H1 (cell line): Measurements from ENCODE around the gene PRICKLE3. TPM values are rescaled to one million over a fixed set of nuclear protein-coding genes. Genes with fewer than 3 reads are reported as not detected.

Experiments
- CTCF ChIA-PET: fragments of 300-600 bp; sonication (Branson Sonifier 250); formaldehyde crosslinking; loops from one replicate; lab custom pipeline; 2021; ENCODE audit not compliant: partially characterized antibody; lab: Charles Lee
- POLR2A ChIA-PET: fragments of 300-600 bp; sonication (Branson Sonifier 250); formaldehyde crosslinking; loops from one replicate; lab custom pipeline; 2021; ENCODE audit warnings: inconsistent platforms; ENCODE audit not compliant: partially characterized antibody; lab: Charles Lee
- DNase-seq, 2 experiments: peaks; one replicate each; pipeline versions ENCODE4 v3.0.0 to v3.0.0-alpha.2; 2010 to 2022; ENCODE audit warnings: low spot score in 2 of 2, low read depth in 1 of 2, mixed read lengths in 1 of 2
- FAIRE-seq: peaks from 2 replicates; lab custom pipeline; 2011; peaks lifted over from hg19 to GRCh38; lab: Jason Lieb, UNC
- H2AFZ ChIP-seq: 2 replicates; pipeline ENCODE4 v1.8.1; 2012; ENCODE audit warnings: low read length, inconsistent platforms
- H2AK5ac ChIP-seq: 2 replicates; pipeline ENCODE4 v1.6.1; 2013; ENCODE audit warnings: low read depth, low read length
- H2BK120ac ChIP-seq: replicated peaks from 2 replicates; pipeline ENCODE3; 2013; ENCODE audit warnings: low read depth, low read length, inconsistent platforms
- H2BK12ac ChIP-seq: 2 replicates; pipeline ENCODE4 v1.6.1; 2013; ENCODE audit warnings: low read depth, low read length
- H2BK15ac ChIP-seq: 2 replicates; pipeline ENCODE4 v1.6.1; 2013; ENCODE audit warnings: low read length
- H2BK20ac ChIP-seq: 2 replicates; pipeline ENCODE4 v1.6.1; 2013; ENCODE audit warnings: low read length
- H2BK5ac ChIP-seq: 2 replicates; pipeline ENCODE4 v1.6.1; 2013; ENCODE audit warnings: low read depth, low read length
- H3K14ac ChIP-seq: 2 replicates; pipeline ENCODE4 v1.6.1; 2013; ENCODE audit warnings: inconsistent platforms; ENCODE audit not compliant: insufficient read length
- H3K18ac ChIP-seq: 2 replicates; pipeline ENCODE4 v1.6.1; 2013; ENCODE audit warnings: low read length; ENCODE audit errors: extremely low read depth
- H3K23ac ChIP-seq: 2 replicates; pipeline ENCODE4 v1.6.1; 2013; ENCODE audit warnings: inconsistent platforms; ENCODE audit not compliant: insufficient read length
- H3K23me2 ChIP-seq: 2 replicates; pipeline ENCODE4 v1.6.1; 2013; ENCODE audit warnings: low read depth, low read length
- H3K27ac ChIP-seq: 2 replicates; pipeline ENCODE4 v1.6.1; 2011; ENCODE audit warnings: low read depth, low read length, inconsistent platforms
- H3K27me3 ChIP-seq, 4 experiments: replicated peaks in 1 of 4; 1 replicate in 1 of 4; 2 replicates in 3 of 4; pipeline versions ENCODE4 v1.6.1 to v1.8.1; 2011 to 2013; ENCODE audit warnings: low read length in 3 of 4, mild to moderate bottlenecking in 3 of 4, inconsistent platforms in 2 of 4, mixed read lengths in 2 of 4, moderate library complexity in 1 of 4; ENCODE audit not compliant: control insufficient read depth in 3 of 4, insufficient read depth in 3 of 4; ENCODE audit errors: extremely low read depth in 1 of 4
- H3K36me3 ChIP-seq, 4 experiments: 2 replicates each; pipeline versions ENCODE4 v1.6.1 to v1.8.1; 2011 to 2013; ENCODE audit warnings: mild to moderate bottlenecking in 4 of 4, low read length in 3 of 4, moderate library complexity in 2 of 4, control low read depth in 1 of 4, inconsistent platforms in 1 of 4; ENCODE audit not compliant: insufficient read depth in 4 of 4, control insufficient read depth in 2 of 4
- H3K4ac ChIP-seq: replicated peaks from 2 replicates; pipeline ENCODE3; 2013; ENCODE audit warnings: low read length, low read depth, mixed read lengths, inconsistent platforms; ENCODE audit not compliant: insufficient read length
- H3K4me1 ChIP-seq, 4 experiments: replicated peaks in 1 of 4; 1 replicate in 1 of 4; 2 replicates in 3 of 4; pipeline versions ENCODE4 v1.6.1 to v1.8.1; 2011 to 2013; ENCODE audit warnings: low read length in 3 of 4, inconsistent platforms in 2 of 4, mixed read lengths in 1 of 4; ENCODE audit not compliant: insufficient read depth in 4 of 4, control insufficient read depth in 3 of 4
- H3K4me2 ChIP-seq, 2 experiments: 2 replicates each; pipeline versions ENCODE4 v1.6.1 to v1.8.1; 2011 to 2013; ENCODE audit warnings: low read depth in 2 of 2, low read length in 2 of 2, control low read depth in 1 of 2, inconsistent platforms in 1 of 2, mild to moderate bottlenecking in 1 of 2; ENCODE audit not compliant: insufficient read depth in 1 of 2
- H3K4me3 ChIP-seq, 4 experiments: fragments of 200-600, 300-600 bp in 1 of 4; sonication (generic), shearing (Covaris generic), sonication (Bioruptor Twin) in 1 of 4; 2 replicates each; pipeline versions ENCODE4 v1.5.1 to v1.8.1; 2011 to 2016; ENCODE audit warnings: low read length in 4 of 4, low read depth in 3 of 4, control low read depth in 2 of 4, inconsistent platforms in 2 of 4, mild to moderate bottlenecking in 2 of 4, mixed read lengths in 1 of 4, moderate library complexity in 1 of 4; ENCODE audit not compliant: insufficient read depth in 2 of 4; ENCODE audit errors: extremely low read depth in 1 of 4
- H3K56ac ChIP-seq: replicated peaks from 2 replicates; pipeline ENCODE3; 2013; ENCODE audit warnings: low read depth, mild to moderate bottlenecking, mixed read lengths, low read length, inconsistent platforms; ENCODE audit not compliant: insufficient read length
- H3K79me1 ChIP-seq: 2 replicates; pipeline ENCODE4 v1.6.1; 2013; ENCODE audit warnings: low read depth, low read length, control low read depth
- H3K79me2 ChIP-seq, 2 experiments: 2 replicates each; pipeline versions ENCODE4 v1.6.1 to v1.8.1; 2012 to 2013; ENCODE audit warnings: low read length in 2 of 2, mild to moderate bottlenecking in 2 of 2, inconsistent platforms in 1 of 2; ENCODE audit not compliant: insufficient read depth in 2 of 2, control insufficient read depth in 1 of 2
- H3K9ac ChIP-seq, 4 experiments: replicated peaks in 1 of 4; 1 replicate in 1 of 4; 2 replicates in 3 of 4; pipeline versions ENCODE4 v1.6.1 to v1.8.1; 2011 to 2013; ENCODE audit warnings: low read depth in 3 of 4, low read length in 3 of 4, control low read depth in 2 of 4, mild to moderate bottlenecking in 2 of 4, moderate library complexity in 2 of 4, inconsistent platforms in 1 of 4; ENCODE audit errors: extremely low read depth in 1 of 4
- H3K9me3 ChIP-seq, 2 experiments: 2 replicates each; pipeline versions ENCODE4 v1.6.1 to v1.8.1; 2012 to 2013; ENCODE audit warnings: mild to moderate bottlenecking in 2 of 2, moderate library complexity in 2 of 2, control low read depth in 1 of 2, inconsistent platforms in 1 of 2, low read depth in 1 of 2, low read length in 1 of 2, mixed read lengths in 1 of 2; ENCODE audit not compliant: insufficient read depth in 2 of 2
- H4K20me1 ChIP-seq, 2 experiments: replicated peaks in 1 of 2; 2 replicates each; pipeline versions ENCODE3 to v1.8.1; 2011 to 2013; ENCODE audit warnings: inconsistent platforms in 2 of 2, low read length in 2 of 2, mild to moderate bottlenecking in 1 of 2; ENCODE audit not compliant: insufficient read depth in 2 of 2, control insufficient read depth in 1 of 2
- H4K5ac ChIP-seq: 2 replicates; pipeline ENCODE4 v1.6.1; 2013; ENCODE audit warnings: low read length, low read depth, mixed read lengths, inconsistent platforms; ENCODE audit not compliant: insufficient read length
- H4K8ac ChIP-seq: 2 replicates; pipeline ENCODE4 v1.8.0; 2013; ENCODE audit warnings: mild to moderate bottlenecking, moderate library complexity, low read length, inconsistent platforms; ENCODE audit not compliant: insufficient read depth; ENCODE audit errors: extremely low read depth
- H4K91ac ChIP-seq: replicated peaks from 2 replicates; pipeline ENCODE3; 2013; ENCODE audit warnings: low read length, mixed read lengths, inconsistent platforms; ENCODE audit not compliant: insufficient read length
- CTBP2 ChIP-seq: IDR thresholded peaks from 2 replicates; pipeline ENCODE4 v1.7.0; 2011; ENCODE audit warnings: borderline replicate concordance, mild to moderate bottlenecking, moderate library complexity, mixed read lengths, low read length; ENCODE audit not compliant: insufficient read depth, insufficient read length
- CTCF ChIP-seq, 3 experiments: IDR thresholded peaks; 1 replicate in 2 of 3; 2 replicates in 1 of 3; pipeline versions ENCODE4 v1.5.1 to v1.6.1; 2011; ENCODE audit warnings: low read length in 3 of 3, mild to moderate bottlenecking in 3 of 3, inconsistent platforms in 2 of 3, low read depth in 1 of 3, moderate library complexity in 1 of 3; ENCODE audit not compliant: insufficient read depth in 1 of 3; ENCODE audit errors: control extremely low read depth in 1 of 3
- JUND ChIP-seq: IDR thresholded peaks from 2 replicates; pipeline ENCODE4 v1.6.1; 2011; ENCODE audit warnings: mild to moderate bottlenecking, improper control_type of control experiment, low read length
- RAD21 ChIP-seq, 2 experiments: IDR thresholded peaks in 1 of 2; conservative IDR thresholded peaks in 1 of 2; 2 replicates each; pipeline ENCODE4 v1.6.1; 2011; ENCODE audit warnings: low read depth in 2 of 2, low read length in 2 of 2, improper control_type of control experiment in 1 of 2, inconsistent platforms in 1 of 2, mild to moderate bottlenecking in 1 of 2, moderate library complexity in 1 of 2
- WGBS, 2 experiments: shearing (Covaris generic) in 1 of 2; methylation state at CpG; one replicate each; pipeline versions ENCODE4 v1.1.6 to v1.1.7; 2013 to 2015; ENCODE audit warnings: low lambda C conversion rate in 2 of 2, mixed read lengths in 2 of 2, inconsistent platforms in 1 of 2, low coverage in 1 of 2, missing lambda C conversion rate in 1 of 2; ENCODE audit not compliant: insufficient replicate concordance in 2 of 2, insufficient coverage in 1 of 2, insufficient read length in 1 of 2; ENCODE audit errors: extremely low coverage in 1 of 2, missing lambda C conversion rate in 1 of 2; 5-methylcytosine and 5-hydroxymethylcytosine counted together
- polyA plus RNA-seq, 7 experiments: library from polyadenylated mRNA; depleted of rRNA in 3 of 7; stranded (reverse) in 5 of 7; unstranded in 2 of 7; fragments of >200 nt in 5 of 7; fragments of 200-250 nt in 2 of 7; gene quantifications; 1 replicate in 5 of 7; 2 replicates in 1 of 7; 4 replicates in 1 of 7; pipeline versions ENCODE4 v1.2.1 to v1.2.3, GENCODE V29; 2011 to 2013; ENCODE audit warnings: missing spikeins in 2 of 7, mixed read lengths in 2 of 7
- total RNA-seq: library from RNA; stranded (reverse); fragmentation: NEBNext Ultra II Directional; extraction: Animal tissue kit (Norgen Biotek cat#: 25700); gene quantifications from 2 replicates; pipeline ENCODE4 v1.2.1, GENCODE V29; 2021

Gene PRICKLE3
- total and polyA plus RNA-seq, 2 of the 8 experiments (the other 6 are each of a cell fraction or from before 2014, with no cell fraction given): 9.1 to 10.6 TPM

GRCh38 chrX:49177338-49177833 is 8.8 kb downstream of the PRICKLE3 start:
- WGBS, 2 experiments: 84% methylated on average over 4 of the region's 4 CpGs; no CpG with 5 or more reads in 1 of the 2 experiments

More at GRCh38 chrX:49177338-49177833, 8.8 kb downstream of the PRICKLE3 start:
- no peak overlapping the region for H2BK5ac ChIP-seq
- H3K4me3 ChIP-seq: no peak overlapping the region
- H2AK5ac ChIP-seq: no peak overlapping the region
- H2AFZ ChIP-seq: no peak overlapping the region
- H2BK120ac ChIP-seq: no peak overlapping the region
- H3K18ac ChIP-seq: no peak overlapping the region
- H3K36me3 ChIP-seq: peaks cover 0 to 15% (median 4%) of the 10 kb centered on the region in 4 experiments; a peak in 5 of 8 replicates
- H3K4me1 ChIP-seq: no peaks in the 10 kb centered on the region
- no peaks in the 10 kb centered on the region for H3K9me3 ChIP-seq
- no peak overlapping the region for H3K4me2 ChIP-seq
- H3K27ac ChIP-seq: no peak overlapping the region
- no peak overlapping the region for H4K8ac ChIP-seq
- no peaks in the 10 kb centered on the region; the same call in 1 of the 2 replicates for H3K23me2 ChIP-seq
- H3K56ac ChIP-seq: no peak overlapping the region
- H3K9ac ChIP-seq: no peak overlapping the region
- H3K27me3 ChIP-seq: no peaks in the 10 kb centered on the region; a peak in 2 of 7 replicates
- ChIA-PET CTCF (interaction anchor here (1.5 kb wide), 1 partner anchor 34 kb away, joined by 6 read pairs; no protein-coding TSS in a partner anchor), POLR2A (interaction anchor here (1.4 kb wide), 1 partner anchor 15 kb away, joined by 3 read pairs; no protein-coding TSS in a partner anchor)
- no peak overlapping the region for H3K4ac ChIP-seq
- H4K91ac ChIP-seq: no peak overlapping the region
- H2BK12ac ChIP-seq: no peak overlapping the region
- H3K23ac ChIP-seq: no peak overlapping the region
- FAIRE-seq (no peak), DNase-seq (no peak)
- H3K79me2 ChIP-seq: no peaks in the 10 kb centered on the region
- peaks cover 0 to 5% of the 10 kb centered on the region in 2 experiments for H4K20me1 ChIP-seq
- no peak overlapping the region for H3K14ac ChIP-seq
- no peak overlapping the region for H2BK15ac ChIP-seq
- H3K79me1 ChIP-seq: no peaks in the 10 kb centered on the region
- peak in 2 of 3 experiments; percentile 6 to 7; a peak in 2 of 4 replicates for TF ChIP-seq CTCF (IDR thresholded peaks at IDR 0.05; ENCODE audit: control extremely low read depth in 1 of 3, insufficient read depth in 1 of 3, low read depth in 1 of 3, low read length in 3 of 3)
- TF ChIP-seq CTBP2: no peak
- no peak for TF ChIP-seq JUND
- peak; percentile 17 to 31; a peak in 2 of 4 replicates for TF ChIP-seq RAD21 (IDR thresholded peaks at IDR 0.05 in 1 of 2, conservative IDR thresholded peaks at IDR 0.05 in 1 of 2; ENCODE audit: low read depth in 2 of 2, low read length in 2 of 2)
- no peak overlapping the region for H4K5ac ChIP-seq
- H2BK20ac ChIP-seq: no peak overlapping the region
